PC-9 (cell line): ENCODE measurements around the gene DRAXIN.

Experiments
- EZH2 ChIP-seq: fragments of 200-600 bp; sonication (generic); IDR thresholded peaks from 2 replicates; pipeline ENCODE4 v1.8.0; 2017; ENCODE audit warnings: antibody characterized with exemption, low read depth
- TF ChIP-seq, protein P1 (sequence below): fragments of 200-600 bp; sonication (generic); conservative IDR thresholded peaks from 2 replicates; pipeline ENCODE4 v1.6.1; 2017; ENCODE audit warnings: mixed run types, antibody characterized with exemption, mild to moderate bottlenecking, moderate library complexity

DNA sequence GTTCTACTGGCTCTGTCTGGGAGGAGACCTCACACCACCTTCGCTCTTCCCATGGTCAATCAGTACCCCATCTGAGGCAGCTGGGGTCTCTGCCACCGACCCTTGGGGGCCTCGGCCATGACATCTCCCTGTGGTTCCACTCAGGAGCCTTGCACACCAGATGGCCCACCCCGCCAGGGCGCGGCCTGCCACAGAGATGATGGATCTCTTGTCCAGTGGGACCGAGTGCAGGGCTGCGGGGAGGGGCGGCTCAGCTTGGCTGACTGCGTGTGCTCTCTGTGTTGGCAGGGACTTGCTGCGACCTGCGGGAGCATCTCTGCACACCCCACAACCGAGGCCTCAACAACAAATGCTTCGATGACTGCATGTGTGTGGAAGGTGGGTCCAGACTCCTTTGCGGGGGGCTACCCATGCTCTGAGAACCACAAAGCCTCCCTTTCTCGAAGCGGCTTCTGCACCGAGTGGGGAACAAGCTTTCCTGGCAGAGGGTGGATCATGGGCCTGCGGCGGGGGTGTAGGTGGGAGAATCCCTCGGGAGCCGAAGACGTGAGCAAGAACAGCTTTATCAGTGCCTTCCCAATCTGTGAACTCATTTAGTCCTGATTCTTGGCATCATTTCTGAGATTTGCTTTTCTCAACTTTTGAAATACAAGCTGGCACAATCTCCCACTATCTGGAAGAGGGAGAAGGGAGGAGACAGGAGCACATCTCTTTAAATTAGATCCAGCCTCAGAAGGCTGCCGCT, 23.5 kb downstream of the DRAXIN start:
- TF ChIP-seq, protein P1, sequence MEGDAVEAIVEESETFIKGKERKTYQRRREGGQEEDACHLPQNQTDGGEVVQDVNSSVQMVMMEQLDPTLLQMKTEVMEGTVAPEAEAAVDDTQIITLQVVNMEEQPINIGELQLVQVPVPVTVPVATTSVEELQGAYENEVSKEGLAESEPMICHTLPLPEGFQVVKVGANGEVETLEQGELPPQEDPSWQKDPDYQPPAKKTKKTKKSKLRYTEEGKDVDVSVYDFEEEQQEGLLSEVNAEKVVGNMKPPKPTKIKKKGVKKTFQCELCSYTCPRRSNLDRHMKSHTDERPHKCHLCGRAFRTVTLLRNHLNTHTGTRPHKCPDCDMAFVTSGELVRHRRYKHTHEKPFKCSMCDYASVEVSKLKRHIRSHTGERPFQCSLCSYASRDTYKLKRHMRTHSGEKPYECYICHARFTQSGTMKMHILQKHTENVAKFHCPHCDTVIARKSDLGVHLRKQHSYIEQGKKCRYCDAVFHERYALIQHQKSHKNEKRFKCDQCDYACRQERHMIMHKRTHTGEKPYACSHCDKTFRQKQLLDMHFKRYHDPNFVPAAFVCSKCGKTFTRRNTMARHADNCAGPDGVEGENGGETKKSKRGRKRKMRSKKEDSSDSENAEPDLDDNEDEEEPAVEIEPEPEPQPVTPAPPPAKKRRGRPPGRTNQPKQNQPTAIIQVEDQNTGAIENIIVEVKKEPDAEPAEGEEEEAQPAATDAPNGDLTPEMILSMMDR: no peak
- TF ChIP-seq EZH2: no peak
